Measurements from ENCODE around the gene NCEH1. TPM values are rescaled to one million over a fixed set of nuclear protein-coding genes. Genes with fewer than 3 reads are reported as not detected.

The NCEH1 gene
- total RNA-seq, 2 donors from 2014 or later, result 14.1 to 16.5 TPM

- TF ChIP-seq CTCF (conservative IDR thresholded peaks at IDR 0.05), result no peak
- H3K9me3 Mint-ChIP-seq, result peaks cover 14% of the 10 kb centered on the region
- no peaks in the 10 kb centered on the region for H3K27me3 Mint-ChIP-seq (ENCODE audit: insufficient read depth)
- H3K27me3 ChIP-seq (ENCODE audit: control insufficient read depth, insufficient read depth, low read length, poor library complexity, severe bottlenecking), result no peaks in the 10 kb centered on the region
- H3K36me3 ChIP-seq (ENCODE audit: control insufficient read depth, insufficient read depth, low read length), result no peaks in the 10 kb centered on the region
- no peak overlapping the region for H3K4me3 ChIP-seq (ENCODE audit: low read length)
- WGBS, 2 experiments (ENCODE audit: insufficient coverage in 1 of 2, insufficient read length in 1 of 2), result 61% methylated on average over 3 of the region's 3 CpGs; no CpG with 5 or more reads in 1 of the 2 experiments
- H3K36me3 Mint-ChIP-seq (ENCODE audit: low read depth), result peaks cover 17% of the 10 kb centered on the region
- H3K9ac ChIP-seq (ENCODE audit: extremely low read depth, low read length, poor library complexity, severe bottlenecking), result no peak overlapping the region
- no peaks in the 10 kb centered on the region for H3K4me1 ChIP-seq (ENCODE audit: control insufficient read depth, insufficient read depth, low read length)
- no peak for DNase-seq
- H3K4me1 Mint-ChIP-seq, result peaks cover 20% of the 10 kb centered on the region
- H3K27ac ChIP-seq (ENCODE audit: low read depth, low read length), result no peak overlapping the region
- no peak overlapping the region for H3K4me3 Mint-ChIP-seq
- no peak overlapping the region for H3K27ac Mint-ChIP-seq
- peaks cover 6% of the 10 kb centered on the region for H3K9me3 ChIP-seq (ENCODE audit: control insufficient read depth, low read length)
These were observed 84.7 kb downstream of the NCEH1 start for GRCh38 chr3:172626021-172626640.

- no peaks in the 10 kb centered on the region for H3K4me1 ChIP-seq (ENCODE audit: control insufficient read depth, insufficient read depth, low read length)
- H3K27ac ChIP-seq (ENCODE audit: low read depth, low read length), result no peak overlapping the region
- Mint-ChIP-seq H3K4me1 (peaks cover 20% of the 10 kb centered on the region), H3K4me3 (no peak overlapping the region), H3K9me3 (peaks cover 14% of the 10 kb centered on the region), H3K36me3 (ENCODE audit: low read depth) (peaks cover 17% of the 10 kb centered on the region), H3K27me3 (ENCODE audit: insufficient read depth) (no peaks in the 10 kb centered on the region), H3K27ac (no peak overlapping the region)
- H3K27me3 ChIP-seq (ENCODE audit: control insufficient read depth, insufficient read depth, low read length, poor library complexity, severe bottlenecking), result no peaks in the 10 kb centered on the region
- TF ChIP-seq CTCF (conservative IDR thresholded peaks at IDR 0.05), result no peak
- peaks cover 8% of the 10 kb centered on the region for H3K9me3 ChIP-seq (ENCODE audit: control insufficient read depth, low read length)
- no peak overlapping the region for H3K4me3 ChIP-seq (ENCODE audit: low read length)
- WGBS, 2 experiments (ENCODE audit: insufficient coverage in 1 of 2, insufficient read length in 1 of 2), result 94 to 100% methylated on average over 1 to 2 of the region's 2 CpGs
- no peak overlapping the region for H3K9ac ChIP-seq (ENCODE audit: extremely low read depth, low read length, poor library complexity, severe bottlenecking)
- no peak for DNase-seq
- H3K36me3 ChIP-seq (ENCODE audit: control insufficient read depth, insufficient read depth, low read length), result no peaks in the 10 kb centered on the region
These were observed 85.5 kb downstream of the NCEH1 start for GRCh38 chr3:172625404-172625803.

GRCh38 chr3:172624999-172625398, 85.9 kb downstream of the NCEH1 start:
- TF ChIP-seq CTCF (conservative IDR thresholded peaks at IDR 0.05), result no peak
- Mint-ChIP-seq H3K27me3 (ENCODE audit: insufficient read depth) (no peaks in the 10 kb centered on the region), H3K27ac (no peak overlapping the region), H3K9me3 (peaks cover 14% of the 10 kb centered on the region), H3K36me3 (ENCODE audit: low read depth) (peaks cover 17% of the 10 kb centered on the region), H3K4me1 (peaks cover 20% of the 10 kb centered on the region), H3K4me3 (no peak overlapping the region)
- Histone ChIP-seq H3K27me3 (ENCODE audit: control insufficient read depth, insufficient read depth, low read length, poor library complexity, severe bottlenecking) (no peaks in the 10 kb centered on the region), H3K36me3 (ENCODE audit: control insufficient read depth, insufficient read depth, low read length) (no peaks in the 10 kb centered on the region), H3K9ac (ENCODE audit: extremely low read depth, low read length, poor library complexity, severe bottlenecking) (no peak overlapping the region), H3K27ac (ENCODE audit: low read depth, low read length) (no peak overlapping the region), H3K4me1 (ENCODE audit: control insufficient read depth, insufficient read depth, low read length) (no peaks in the 10 kb centered on the region), H3K9me3 (ENCODE audit: control insufficient read depth, low read length) (peaks cover 11% of the 10 kb centered on the region), H3K4me3 (ENCODE audit: low read length) (no peak overlapping the region)
- 95 to 98% methylated on average over 6 to 9 of the region's 9 CpGs for WGBS, 2 experiments (ENCODE audit: insufficient coverage in 1 of 2, insufficient read length in 1 of 2)
- no peak for DNase-seq

All from endodermal cell (in vitro differentiated cells).